SJSA1 (cell line): ENCODE results near the gene CRACR2B. TPM values are rescaled to one million over a fixed set of nuclear protein-coding genes. Genes with fewer than 3 reads are reported as not detected.

Experiments
- DNase-seq, 2 experiments: peaks; one replicate each; pipeline ENCODE4 v3.0.0-alpha.2; 2015 to 2020; ENCODE audit warnings: low spot score in 2 of 2, low read depth in 1 of 2
- H3K27ac ChIP-seq: fragments of 250-450 bp; sonication (Bioruptor Pico); 2 replicates; pipeline ENCODE4 v1.5.1; 2020; ENCODE audit warnings: mild to moderate bottlenecking, moderate library complexity
- H3K27me3 ChIP-seq: fragments of 250-450 bp; sonication (Bioruptor Pico); replicated peaks from 2 replicates; pipeline ENCODE4 v1.5.1; 2020; ENCODE audit warnings: mild to moderate bottlenecking, moderate library complexity
- H3K36me3 ChIP-seq: fragments of 250-450 bp; sonication (Bioruptor Pico); 2 replicates; pipeline ENCODE4 v1.5.1; 2020; ENCODE audit warnings: mild to moderate bottlenecking
- H3K4me1 ChIP-seq: fragments of 250-450 bp; sonication (Bioruptor Pico); replicated peaks from 2 replicates; pipeline ENCODE4 v1.6.1; 2021; ENCODE audit warnings: mild to moderate bottlenecking
- H3K4me3 ChIP-seq: fragments of 250-450 bp; sonication (Bioruptor Pico); 2 replicates; pipeline ENCODE4 v1.5.1; 2020; ENCODE audit warnings: mild to moderate bottlenecking
- H3K9me3 ChIP-seq: fragments of 250-450 bp; sonication (Bioruptor Pico); replicated peaks from 2 replicates; pipeline ENCODE4 v1.5.1; 2020; ENCODE audit warnings: mild to moderate bottlenecking
- total RNA-seq: library from RNA; depleted of rRNA; stranded (reverse); fragments of >200 nt; shearing (Covaris generic); gene quantifications from 2 replicates; pipeline ENCODE4 v1.2.3, GENCODE V29; 2014

Gene CRACR2B
- total RNA-seq, 1 experiment from 2014 or later, result not detected

GRCh38 chr11:800473-800872, 27.2 kb upstream of the CRACR2B start:
- Histone ChIP-seq H3K4me1 (peaks cover 32% of the 10 kb centered on the region), H3K36me3 (no peaks in the 10 kb centered on the region), H3K9me3 (no peaks in the 10 kb centered on the region), H3K27me3 (no peaks in the 10 kb centered on the region), H3K27ac (no peak overlapping the region), H3K4me3 (no peak overlapping the region)
- DNase-seq, result no peak

GRCh38 chr11:801097-801780, 26.5 kb upstream of the CRACR2B start:
- no peak overlapping the region for H3K4me3 ChIP-seq
- H3K9me3 ChIP-seq, result no peaks in the 10 kb centered on the region
- no peak overlapping the region for H3K27ac ChIP-seq
- no peaks in the 10 kb centered on the region for H3K36me3 ChIP-seq
- DNase-seq, result no peak
- no peaks in the 10 kb centered on the region for H3K27me3 ChIP-seq
- H3K4me1 ChIP-seq, result peaks cover 31% of the 10 kb centered on the region

GRCh38 chr11:802018-802617, 25.6 kb upstream of the CRACR2B start:
- Histone ChIP-seq H3K27me3 (no peaks in the 10 kb centered on the region), H3K36me3 (no peaks in the 10 kb centered on the region), H3K4me1 (peaks cover 22% of the 10 kb centered on the region), H3K27ac (no peak overlapping the region), H3K9me3 (no peaks in the 10 kb centered on the region), H3K4me3 (no peak overlapping the region)
- no peak for DNase-seq

- Histone ChIP-seq H3K4me1 (peaks cover 16% of the 10 kb centered on the region), H3K36me3 (no peaks in the 10 kb centered on the region), H3K9me3 (no peaks in the 10 kb centered on the region), H3K27me3 (no peaks in the 10 kb centered on the region), H3K4me3 (no peak overlapping the region), H3K27ac (no peak overlapping the region)
- no peak for DNase-seq
These were observed 24.8 kb upstream of the CRACR2B start for GRCh38 chr11:802693-803466.

- no peaks in the 10 kb centered on the region for H3K36me3 ChIP-seq
- no peak overlapping the region for H3K27ac ChIP-seq
- no peak for DNase-seq
- H3K27me3 ChIP-seq, result no peaks in the 10 kb centered on the region
- peaks cover 17% of the 10 kb centered on the region for H3K4me1 ChIP-seq
- H3K4me3 ChIP-seq, result no peak overlapping the region
- no peaks in the 10 kb centered on the region for H3K9me3 ChIP-seq
These were observed 24.3 kb upstream of the CRACR2B start for GRCh38 chr11:803467-803742.

GRCh38 chr11:803770-804598, 23.7 kb upstream of the CRACR2B start:
- no peaks in the 10 kb centered on the region for H3K27me3 ChIP-seq

GRCh38 chr11:804599-804964, 23.1 kb upstream of the CRACR2B start:
- H3K4me1 ChIP-seq, result peaks cover 24% of the 10 kb centered on the region; the same call in 1 of the 2 replicates
- no peaks in the 10 kb centered on the region for H3K9me3 ChIP-seq
- H3K27ac ChIP-seq, result no peak overlapping the region
- H3K36me3 ChIP-seq, result peaks cover 6% of the 10 kb centered on the region; the same call in 1 of the 2 replicates
- no peaks in the 10 kb centered on the region for H3K27me3 ChIP-seq
- H3K4me3 ChIP-seq, result peak overlapping the region; percentile 45
- no peak for DNase-seq

More at GRCh38 chr11:803770-804598, 23.7 kb upstream of the CRACR2B start:
- H3K36me3 ChIP-seq, result peaks cover under 1% of the 10 kb centered on the region; the same call in 1 of the 2 replicates
- H3K4me1 ChIP-seq, result peaks cover 22% of the 10 kb centered on the region; the same call in 1 of the 2 replicates
- no peaks in the 10 kb centered on the region for H3K9me3 ChIP-seq
- DNase-seq, result no peak
- H3K27ac ChIP-seq, result no peak overlapping the region
- H3K4me3 ChIP-seq, result no peak overlapping the region

- Histone ChIP-seq H3K27ac (peak overlapping the region; percentile 100), H3K4me1 (peaks cover 24% of the 10 kb centered on the region)
These were observed 19.1 kb upstream of the CRACR2B start for GRCh38 chr11:808427-809286.

GRCh38 chr11:809287-810039, 18.3 kb upstream of the CRACR2B start, which contains the start of gene RPLP2:
TSS of gene RPLP2 (plus strand) at chr11:809967. CDS start at chr11:810235, 268 bp downstream.
- Histone ChIP-seq H3K4me1 (peaks cover 20% of the 10 kb centered on the region), H3K4me3 (peak within 1 kb of the TSS; percentile 88), H3K27me3 (no peaks in the 10 kb centered on the region), H3K9me3 (no peaks in the 10 kb centered on the region), H3K27ac (peak within 1 kb of the TSS; percentile 100), H3K36me3 (peaks cover 42% of the 10 kb centered on the region)
- peak; percentile 92 to 97 for DNase-seq

More at GRCh38 chr11:808427-809286, 19.1 kb upstream of the CRACR2B start:
- peaks cover 41% of the 10 kb centered on the region for H3K36me3 ChIP-seq
- no peaks in the 10 kb centered on the region for H3K9me3 ChIP-seq
- H3K27me3 ChIP-seq, result no peaks in the 10 kb centered on the region
- peak overlapping the region; percentile 88 for H3K4me3 ChIP-seq
- peak in 1 of 2 experiments; percentile 81 for DNase-seq

GRCh38 chr11:810040-810567, 17.6 kb upstream of the CRACR2B start:
- Histone ChIP-seq H3K4me1 (peaks cover 17% of the 10 kb centered on the region), H3K4me3 (peak overlapping the region; percentile 88), H3K27ac (peak overlapping the region; percentile 100), H3K9me3 (no peaks in the 10 kb centered on the region), H3K36me3 (peaks cover 42% of the 10 kb centered on the region), H3K27me3 (no peaks in the 10 kb centered on the region)
- no peak for DNase-seq

- Histone ChIP-seq H3K4me3 (peak overlapping the region; percentile 88; the same call in 1 of the 2 replicates), H3K27me3 (no peaks in the 10 kb centered on the region), H3K9me3 (no peaks in the 10 kb centered on the region), H3K36me3 (peaks cover 42% of the 10 kb centered on the region), H3K27ac (no peak overlapping the region), H3K4me1 (peaks cover 12% of the 10 kb centered on the region; the same call in 1 of the 2 replicates)
- DNase-seq, result no peak
These were observed 16.1 kb upstream of the CRACR2B start for GRCh38 chr11:811446-812245.
